OCI-LY7 (cell line): Measurements from ENCODE around the gene TBC1D26. TPM values are rescaled to one million over a fixed set of nuclear protein-coding genes. Genes with fewer than 3 reads are reported as not detected.
A peak's percentile ranks its signal among the peaks of the same experiment; 100 is the strongest.
"Not testable (repeated sequence)": the region's sequence is repeated elsewhere in the genome, so short reads cannot be mapped to it uniquely, and the experiment has no call there.

Experiments used
- BruUV-seq: library from RNA; stranded (reverse); fragments of 400-500 nt; replicated peaks from 2 replicates; lab custom pipeline; 2021; lab: Mats Ljungman, UMichigan
- CTCF ChIA-PET: fragments of 300-600 bp; sonication (Branson Sonifier 250); formaldehyde crosslinking; loops from one replicate; lab custom pipeline; 2022; ENCODE audit warnings: antibody characterized with exemption; ENCODE audit not compliant: unreplicated experiment; lab: Charles Lee
- POLR2A ChIA-PET: fragments of 300-600 bp; sonication (Branson Sonifier 250); formaldehyde crosslinking; loops from one replicate; lab custom pipeline; 2022; ENCODE audit warnings: antibody characterized with exemption; lab: Charles Lee
- DNase-seq: peaks from one replicate; pipeline ENCODE4 v3.0.0-alpha.2; 2015; ENCODE audit warnings: low spot score
- H2AFZ ChIP-seq: fragments of 200-600 bp; sonication (generic), shearing (Covaris generic); 2 replicates; pipeline ENCODE4 v1.6.1; 2014; ENCODE audit warnings: mild to moderate bottlenecking, antibody characterized with exemption, low read length, moderate library complexity
- H3K27ac ChIP-seq: fragments of 200-600 bp; sonication (generic); 2 replicates; pipeline ENCODE4 v1.5.1; 2014; ENCODE audit warnings: mixed run types, low read depth, mild to moderate bottlenecking, moderate library complexity, low read length, inconsistent platforms; ENCODE audit not compliant: poor library complexity, severe bottlenecking
- H3K36me3 ChIP-seq: fragments of 200-600 bp; sonication (generic); 2 replicates; pipeline ENCODE4 v1.6.1; 2014; ENCODE audit warnings: mild to moderate bottlenecking, antibody characterized with exemption, low read length, moderate library complexity, mixed read lengths; ENCODE audit not compliant: insufficient read depth
- H3K4me1 ChIP-seq: fragments of 200-600 bp; sonication (generic); 2 replicates; pipeline ENCODE4 v1.5.1; 2014; ENCODE audit warnings: mild to moderate bottlenecking, low read length; ENCODE audit not compliant: insufficient read depth, poor library complexity, severe bottlenecking
- H3K4me2 ChIP-seq: fragments of 200-600 bp; sonication (generic); 2 replicates; pipeline ENCODE4 v1.6.1; 2014; ENCODE audit warnings: mild to moderate bottlenecking, low read length
- H3K4me3 ChIP-seq: fragments of 200-600 bp; sonication (generic); 2 replicates; pipeline ENCODE4 v1.5.1; 2014; ENCODE audit warnings: mild to moderate bottlenecking, low read depth, low read length; ENCODE audit not compliant: poor library complexity, severe bottlenecking
- H3K79me2 ChIP-seq: fragments of 200-600 bp; sonication (generic); 2 replicates; pipeline ENCODE4 v1.6.1; 2016; ENCODE audit warnings: low read depth, mild to moderate bottlenecking, low read length, moderate library complexity, mixed read lengths; ENCODE audit not compliant: insufficient read depth
- H3K9me2 ChIP-seq: fragments of 200-600 bp; sonication (generic); 2 replicates; pipeline ENCODE4 v1.6.1; 2016; ENCODE audit warnings: mild to moderate bottlenecking, low read length, mixed read lengths; ENCODE audit not compliant: insufficient read depth
- H3K9me3 ChIP-seq: fragments of 200-600 bp; sonication (generic); 2 replicates; pipeline ENCODE4 v1.6.1; 2014; ENCODE audit warnings: mild to moderate bottlenecking, mixed run types, low read length, mixed read lengths
- H4K20me1 ChIP-seq: fragments of 200-600 bp; sonication (generic); 2 replicates; pipeline ENCODE4 v1.6.1; 2014; ENCODE audit warnings: mild to moderate bottlenecking, antibody characterized with exemption, low read length, moderate library complexity, mixed read lengths; ENCODE audit not compliant: insufficient read depth
- intact Hi-C: fragments of 100-400 bp; cut with micrococcal nuclease; formaldehyde crosslinking; loops from one replicate; pipeline ENCODE4 v1.10.0; 2022; ENCODE audit not compliant: unreplicated experiment
- total RNA-seq, 2 experiments: library from RNA; depleted of rRNA in 1 of 2; stranded (reverse); fragments of >200 nt in 1 of 2; shearing (Covaris generic) in 1 of 2; gene quantifications; 2 replicates each; pipeline ENCODE4 v1.2.3, GENCODE V29; 2014 to 2022

The TBC1D26 gene
- total RNA-seq, 2 experiments from 2014 or later, result not detected

DNA sequence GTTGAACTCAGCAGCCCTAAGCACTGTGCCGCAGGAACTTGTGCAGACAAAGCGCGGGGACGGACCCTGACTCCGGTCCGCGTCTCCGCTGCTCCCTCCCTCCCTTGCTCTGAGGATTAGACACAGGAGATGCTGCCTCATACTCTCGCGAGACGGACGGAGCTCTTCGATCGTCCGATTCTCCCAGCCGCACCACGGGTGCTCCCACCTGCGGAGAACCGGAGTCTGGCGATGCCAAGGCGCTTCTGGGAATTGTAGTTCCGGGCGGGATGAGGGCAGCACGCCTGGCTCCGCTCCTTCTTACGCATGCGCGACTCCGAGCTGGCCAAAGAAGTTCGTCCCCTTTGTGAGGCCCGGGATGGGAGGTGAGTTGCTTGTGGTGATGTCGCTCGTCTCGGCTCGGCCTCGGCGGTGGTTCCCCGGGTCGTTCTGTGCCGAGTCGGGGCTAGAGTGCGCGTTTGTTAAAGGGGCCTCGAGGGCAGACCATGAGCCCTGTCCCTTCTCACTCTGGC lies 32.6 kb upstream of the TBC1D26 start, which contains the start of gene ZNF286A:
TSS of gene ZNF286A (plus strand) at position 340 of the 512 bp plus-strand sequence. CDS start 578 bp downstream, outside the sequence.
- H3K9me2 ChIP-seq, H3K9me3 ChIP-seq, H3K36me3 ChIP-seq, H3K79me2 ChIP-seq, H4K20me1 ChIP-seq, BruUV-seq, POLR2A ChIA-PET, intact Hi-C loops, CTCF ChIA-PET, H3K4me1 ChIP-seq: not testable (repeated sequence)
- Histone ChIP-seq H3K4me3 (peak within 1 kb of the TSS; percentile 71), H3K4me2 (peak within 1 kb of the TSS; percentile 69), H3K27ac (peak within 1 kb of the TSS; percentile 22), H2AFZ (peak within 1 kb of the TSS; percentile 98)
- peak; percentile 98 for DNase-seq

DNA sequence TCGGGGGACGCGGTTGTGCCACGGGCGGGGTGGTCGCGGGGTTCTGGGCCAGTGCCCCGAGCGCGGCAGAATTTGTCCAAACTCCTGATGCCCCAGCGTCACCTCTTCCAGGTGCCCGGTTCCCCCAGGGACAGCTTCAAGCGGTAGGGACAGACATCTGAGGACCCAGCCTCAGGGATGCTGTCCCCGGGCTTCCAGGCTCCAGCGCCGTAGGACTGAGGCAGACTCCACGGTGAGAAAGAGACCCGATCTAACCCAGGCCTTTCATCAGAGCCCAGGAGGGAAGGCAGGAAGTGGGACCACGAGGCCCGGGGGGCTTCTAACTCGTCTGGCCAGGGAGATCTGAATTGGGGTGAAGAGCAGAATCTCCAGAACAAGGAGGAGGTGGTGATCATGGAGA lies 32.1 kb upstream of the TBC1D26 start:
- H3K79me2 ChIP-seq, CTCF ChIA-PET, H3K4me1 ChIP-seq, DNase-seq, intact Hi-C loops, H3K27ac ChIP-seq, POLR2A ChIA-PET, H4K20me1 ChIP-seq, H3K9me2 ChIP-seq, H3K9me3 ChIP-seq: not testable (repeated sequence)
- Histone ChIP-seq H2AFZ (peak overlapping the region; percentile 98; the same call in 1 of the 2 replicates), H3K4me2 (peak overlapping the region; percentile 69), H3K36me3 (peaks cover 14% of the 10 kb centered on the region; the same call in 1 of the 2 replicates), H3K4me3 (peak overlapping the region; percentile 71)
- TSS peak; percentile 80 for BruUV-seq

DNA sequence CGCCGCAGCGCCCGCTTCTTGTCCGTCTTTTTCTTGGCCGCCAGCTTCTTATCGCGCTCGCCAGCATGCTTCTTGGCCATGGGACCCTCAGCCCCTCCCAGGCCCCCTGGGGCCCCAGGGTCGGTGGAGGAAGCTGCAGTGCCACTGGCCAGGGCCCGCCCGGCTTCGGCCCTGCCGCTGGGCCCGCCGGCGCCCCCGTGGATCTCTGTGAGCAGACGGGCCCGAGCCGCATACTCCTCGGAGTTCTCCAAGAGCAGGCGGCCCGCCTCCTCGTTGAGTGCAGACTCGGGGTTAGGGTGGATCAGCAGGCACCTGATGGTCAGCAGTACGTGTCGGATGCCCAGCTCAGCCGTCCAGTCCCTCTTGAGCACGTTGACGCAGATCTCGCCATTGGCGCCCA lies 27.8 kb upstream of the TBC1D26 start:
- H3K4me1 ChIP-seq, DNase-seq, intact Hi-C loops, H3K27ac ChIP-seq, H4K20me1 ChIP-seq, H3K4me2 ChIP-seq, H2AFZ ChIP-seq, H3K4me3 ChIP-seq, H3K79me2 ChIP-seq, BruUV-seq, H3K9me2 ChIP-seq, CTCF ChIA-PET, POLR2A ChIA-PET: not testable (repeated sequence)
- Histone ChIP-seq H3K36me3 (peaks cover 51% of the 10 kb centered on the region), H3K9me3 (peaks cover 18% of the 10 kb centered on the region)

- H3K79me2 ChIP-seq, H3K4me1 ChIP-seq, H3K4me2 ChIP-seq, POLR2A ChIA-PET, H2AFZ ChIP-seq, DNase-seq, H4K20me1 ChIP-seq, intact Hi-C loops, H3K27ac ChIP-seq, CTCF ChIA-PET, BruUV-seq, H3K9me2 ChIP-seq, H3K4me3 ChIP-seq: not testable (repeated sequence)
- Histone ChIP-seq H3K36me3 (peaks cover 51% of the 10 kb centered on the region), H3K9me3 (peaks cover 18% of the 10 kb centered on the region)
Measured at GRCh38 chr17:15704813-15705212, 27.3 kb upstream of the TBC1D26 start.

DNA sequence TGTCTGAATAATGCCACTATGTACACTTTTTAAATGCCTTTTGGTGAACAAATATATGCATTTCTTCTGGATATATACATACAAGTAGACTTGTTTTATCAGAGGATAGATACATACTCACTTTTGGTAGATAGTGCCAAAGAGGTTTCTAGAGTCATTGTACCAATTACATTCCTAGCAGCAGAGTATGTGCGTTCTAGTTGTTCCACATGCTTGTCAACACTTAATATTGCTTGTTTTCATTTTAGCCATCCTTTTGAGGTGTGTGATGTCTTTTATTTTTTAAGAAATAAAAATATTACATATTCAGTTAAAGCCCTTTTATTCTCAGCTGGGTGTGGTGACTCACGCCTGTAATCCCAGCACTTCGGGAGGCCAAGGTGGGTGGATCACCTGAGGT lies 23.2 kb upstream of the TBC1D26 start:
- H2AFZ ChIP-seq, H3K27ac ChIP-seq, H3K4me1 ChIP-seq, H3K4me3 ChIP-seq, POLR2A ChIA-PET, H4K20me1 ChIP-seq, H3K9me2 ChIP-seq, H3K79me2 ChIP-seq, intact Hi-C loops, DNase-seq, BruUV-seq, H3K4me2 ChIP-seq: not testable (repeated sequence)
- peaks cover 51% of the 10 kb centered on the region for H3K36me3 ChIP-seq
- H3K9me3 ChIP-seq, result peaks cover 18% of the 10 kb centered on the region
- CTCF ChIA-PET, result interaction anchor here (0.5 kb wide), 1 partner anchor 758 kb away, joined by 3 read pairs; no protein-coding TSS in a partner anchor

GRCh38 chr17:15716601-15717563 lies 15.2 kb upstream of the TBC1D26 start:
- H3K4me2 ChIP-seq, H3K9me2 ChIP-seq, H3K4me1 ChIP-seq, H2AFZ ChIP-seq, H4K20me1 ChIP-seq, DNase-seq, H3K4me3 ChIP-seq, CTCF ChIA-PET, intact Hi-C loops, H3K27ac ChIP-seq, H3K79me2 ChIP-seq: not testable (repeated sequence)
- Histone ChIP-seq H3K9me3 (peaks cover 12% of the 10 kb centered on the region; the same call in 1 of the 2 replicates), H3K36me3 (peaks cover 11% of the 10 kb centered on the region)
- POLR2A ChIA-PET, result interaction anchor here (0.7 kb wide), 1 partner anchor 667 kb away, joined by 3 read pairs; no protein-coding TSS in a partner anchor
- BruUV-seq, result TSS peak; percentile 18
